DMS79 (cell line): ENCODE results near the gene UNC13C.

Experiments used
- DNase-seq: peaks from one replicate; lab custom pipeline; 2025; lab: John Stamatoyannopoulos, UW

Gene UNC13C

GRCh38 chr15:54567408-54568035, 589.3 kb downstream of the UNC13C start:
- DNase-seq, result no peak

GRCh38 chr15:54568381-54568780, 590.1 kb downstream of the UNC13C start:
- no peak for DNase-seq

- DNase-seq, result no peak
Observed at GRCh38 chr15:54571576-54571975, 593.3 kb downstream of the UNC13C start.

GRCh38 chr15:54575586-54575985, 597.3 kb downstream of the UNC13C start:
- no peak for DNase-seq

GRCh38 chr15:54576298-54576935, 598.2 kb downstream of the UNC13C start:
- DNase-seq, result no peak

- DNase-seq, result no peak
Observed at GRCh38 chr15:54577476-54578250, 599.4 kb downstream of the UNC13C start.

GRCh38 chr15:54579855-54580254, 601.6 kb downstream of the UNC13C start:
- DNase-seq, result no peak

GRCh38 chr15:54580643-54581042, 602.4 kb downstream of the UNC13C start:
- DNase-seq, result no peak

- DNase-seq, result no peak
Observed at GRCh38 chr15:54582863-54583643, 604.8 kb downstream of the UNC13C start.

GRCh38 chr15:54585063-54585462, 606.8 kb downstream of the UNC13C start:
- no peak for DNase-seq

- no peak for DNase-seq
Observed at GRCh38 chr15:54594115-54594514, 615.9 kb downstream of the UNC13C start.

GRCh38 chr15:54599386-54599785, 621.1 kb downstream of the UNC13C start:
- DNase-seq, result no peak

GRCh38 chr15:54605043-54605442, 626.8 kb downstream of the UNC13C start:
- DNase-seq, result no peak

- peak; percentile 31 for DNase-seq
Observed at GRCh38 chr15:54605556-54605955, 627.3 kb downstream of the UNC13C start.

- no peak for DNase-seq
Observed at GRCh38 chr15:54608876-54609835, 630.9 kb downstream of the UNC13C start.

- DNase-seq, result no peak
Observed at GRCh38 chr15:54618120-54618519, 639.9 kb downstream of the UNC13C start.

- DNase-seq, result no peak
Observed at GRCh38 chr15:54619180-54619579, 640.9 kb downstream of the UNC13C start.

GRCh38 chr15:54620916-54621315, 642.7 kb downstream of the UNC13C start:
- DNase-seq, result no peak

GRCh38 chr15:54636147-54636546, 657.9 kb downstream of the UNC13C start:
- no peak for DNase-seq

GRCh38 chr15:54638666-54639065, 660.4 kb downstream of the UNC13C start:
- DNase-seq, result no peak

- DNase-seq, result no peak
Observed at GRCh38 chr15:54640873-54641272, 662.6 kb downstream of the UNC13C start.
